ENCODE data around the gene MAZ. TPM values are rescaled to one million over a fixed set of nuclear protein-coding genes. Genes with fewer than 3 reads are reported as not detected.

The MAZ gene
- total and polyA plus RNA-seq, 2 experiments from 2014 or later, result 132 to 190 TPM

DNA sequence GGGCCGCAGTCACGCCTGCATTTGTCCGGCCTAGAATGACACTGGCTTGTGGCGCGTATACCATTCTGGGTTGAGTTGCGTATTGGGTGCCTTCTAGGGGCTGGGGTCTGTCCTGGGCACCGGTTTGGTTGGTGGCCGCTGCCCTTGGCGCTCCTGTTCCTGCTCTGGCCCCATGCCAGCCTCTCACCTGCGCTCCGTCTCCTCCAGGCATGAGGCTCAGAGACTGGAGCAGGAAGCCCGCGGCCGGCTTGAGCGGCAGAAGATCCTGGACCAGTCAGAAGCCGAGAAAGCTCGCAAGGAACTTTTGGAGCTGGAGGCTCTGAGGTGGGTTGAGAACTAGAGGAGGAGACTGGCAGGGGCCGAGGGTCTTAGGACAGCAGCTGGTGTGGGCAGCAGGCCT is 39.3 kb downstream of the MAZ start:
- no peaks in the 10 kb centered on the region for H3K4me1 ChIP-seq (ENCODE audit: insufficient read depth)
- no peak overlapping the region for H3K4me2 ChIP-seq
- H4K20me1 ChIP-seq (ENCODE audit: insufficient read depth, poor library complexity, severe bottlenecking), result no peaks in the 10 kb centered on the region
- H3K9me3 ChIP-seq (ENCODE audit: low read depth), result no peaks in the 10 kb centered on the region
- no peak overlapping the region for H3K27ac ChIP-seq
- H3K27me3 ChIP-seq, result no peaks in the 10 kb centered on the region
- no peaks in the 10 kb centered on the region for H3K9me2 ChIP-seq (replicated peaks; ENCODE audit: insufficient read depth)
- DNase-seq (ENCODE audit: low spot score), result no peak
- H2AFZ ChIP-seq, result no peak overlapping the region
- H3K79me2 ChIP-seq, result no peaks in the 10 kb centered on the region
- WGBS (ENCODE audit: low lambda C conversion rate, missing lambda C conversion rate), result 97% methylated on average over 18 of the region's 18 CpGs
- TF ChIP-seq EZH2 (IDR thresholded peaks at IDR 0.05; ENCODE audit: borderline replicate concordance) (no peak), CTCF (IDR thresholded peaks at IDR 0.05; ENCODE audit: poor library complexity) (no peak), EZH2phosphoT487 (IDR thresholded peaks at IDR 0.05; ENCODE audit: low read depth, severe bottlenecking, unreplicated experiment) (no peak)
- H3K36me3 ChIP-seq (replicated peaks; ENCODE audit: insufficient read depth, low read depth), result no peaks in the 10 kb centered on the region
- H3K4me3 ChIP-seq, result no peak overlapping the region

DNA sequence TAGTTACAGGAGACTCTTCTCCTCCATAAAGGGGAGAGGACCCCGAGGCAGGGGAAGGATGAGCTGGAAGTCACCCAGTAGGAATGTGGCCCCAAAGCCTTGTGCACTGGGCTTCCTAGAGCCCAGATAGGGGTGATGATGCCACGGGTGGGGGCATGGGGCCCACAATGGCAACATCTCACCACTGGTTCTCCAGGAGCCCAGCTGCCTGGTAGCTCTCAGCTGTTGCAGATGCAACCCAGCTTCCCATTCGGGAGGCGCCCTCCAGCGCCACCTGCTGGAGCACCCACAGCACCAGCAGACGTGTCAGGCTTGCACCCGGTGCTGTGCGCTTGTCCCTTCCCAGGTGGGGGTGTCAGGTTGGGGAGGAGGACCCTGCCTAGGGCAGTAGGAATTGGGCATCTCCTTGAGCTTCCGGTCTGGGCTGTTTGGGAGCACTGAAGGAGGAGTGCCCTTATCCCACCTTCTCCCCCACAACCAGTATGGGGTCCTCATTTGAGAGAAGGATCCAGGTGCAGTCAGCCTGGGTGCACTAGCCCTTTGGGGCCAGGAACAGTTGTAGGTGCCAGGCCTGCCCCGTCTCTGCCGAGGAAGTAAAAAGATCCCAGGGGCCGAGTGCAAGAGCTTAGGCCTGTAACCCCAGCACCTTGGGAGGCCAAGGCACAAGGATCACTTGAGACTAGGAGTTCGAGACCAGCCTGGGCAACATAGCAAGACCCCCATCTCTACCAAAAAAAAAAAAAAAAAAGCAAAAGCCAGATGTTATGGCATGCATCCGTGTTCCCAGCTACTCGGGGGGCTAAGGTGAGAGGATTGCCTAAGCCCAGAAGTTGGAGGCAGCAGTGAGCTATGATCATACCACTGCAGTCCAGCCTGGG is 42.3 kb downstream of the MAZ start:
- peak; percentile 84 for DNase-seq (ENCODE audit: low spot score)
- no peak overlapping the region for H3K4me3 ChIP-seq
- no peaks in the 10 kb centered on the region for H3K9me3 ChIP-seq (ENCODE audit: low read depth)
- H3K4me2 ChIP-seq, result no peak overlapping the region
- H3K4me1 ChIP-seq (ENCODE audit: insufficient read depth), result no peaks in the 10 kb centered on the region
- H3K27ac ChIP-seq, result no peak overlapping the region
- no peaks in the 10 kb centered on the region for H4K20me1 ChIP-seq (ENCODE audit: insufficient read depth, poor library complexity, severe bottlenecking)
- H3K9me2 ChIP-seq (replicated peaks; ENCODE audit: insufficient read depth), result no peaks in the 10 kb centered on the region
- no peak overlapping the region for H2AFZ ChIP-seq
- WGBS (ENCODE audit: low lambda C conversion rate, missing lambda C conversion rate), result 56% methylated on average over 15 of the region's 15 CpGs
- TF ChIP-seq CTCF (IDR thresholded peaks at IDR 0.05; ENCODE audit: poor library complexity) (peak; percentile 61), EZH2 (IDR thresholded peaks at IDR 0.05; ENCODE audit: borderline replicate concordance) (no peak)
- H3K79me2 ChIP-seq, result no peaks in the 10 kb centered on the region
- no peaks in the 10 kb centered on the region for H3K27me3 ChIP-seq
- no peaks in the 10 kb centered on the region for H3K36me3 ChIP-seq (replicated peaks; ENCODE audit: insufficient read depth, low read depth)

- H3K4me2 ChIP-seq, result no peak overlapping the region
- H3K27me3 ChIP-seq, result no peaks in the 10 kb centered on the region
- H3K27ac ChIP-seq, result no peak overlapping the region
- peak; percentile 61 for DNase-seq (ENCODE audit: low spot score)
- no peaks in the 10 kb centered on the region for H3K36me3 ChIP-seq (replicated peaks; ENCODE audit: insufficient read depth, low read depth)
- H4K20me1 ChIP-seq (ENCODE audit: insufficient read depth, poor library complexity, severe bottlenecking), result no peaks in the 10 kb centered on the region
- H3K4me3 ChIP-seq, result no peak overlapping the region
- no peaks in the 10 kb centered on the region for H3K9me3 ChIP-seq (ENCODE audit: low read depth)
- 53% methylated on average over 5 of the region's 5 CpGs for WGBS (ENCODE audit: low lambda C conversion rate, missing lambda C conversion rate)
- no peaks in the 10 kb centered on the region for H3K4me1 ChIP-seq (ENCODE audit: insufficient read depth)
- H3K9me2 ChIP-seq (replicated peaks; ENCODE audit: insufficient read depth), result no peaks in the 10 kb centered on the region
- H2AFZ ChIP-seq, result no peak overlapping the region
- H3K79me2 ChIP-seq, result no peaks in the 10 kb centered on the region
- TF ChIP-seq EZH2 (IDR thresholded peaks at IDR 0.05; ENCODE audit: borderline replicate concordance) (no peak), EZH2phosphoT487 (IDR thresholded peaks at IDR 0.05; ENCODE audit: low read depth, severe bottlenecking, unreplicated experiment) (no peak), CTCF (IDR thresholded peaks at IDR 0.05; ENCODE audit: poor library complexity) (no peak)
These were observed 43.2 kb downstream of the MAZ start for GRCh38 chr16:29849505-29849904.

All from hepatocyte (in vitro differentiated cells).